PC-9 (cell line): ENCODE results near the gene ANO2. TPM values are rescaled to one million over a fixed set of nuclear protein-coding genes. Genes with fewer than 3 reads are reported as not detected.

Experiments used
- BruUV-seq: library from RNA; stranded (reverse); fragments of 400-500 nt; replicated peaks from 2 replicates; lab custom pipeline; 2021; lab: Mats Ljungman, UMichigan
- CTCF ChIA-PET: fragments of 300-600 bp; sonication (Branson Sonifier 250); formaldehyde crosslinking; loops from one replicate; lab custom pipeline; 2022; ENCODE audit warnings: antibody characterized with exemption; lab: Charles Lee
- POLR2A ChIA-PET: fragments of 300-600 bp; sonication (Branson Sonifier 250); formaldehyde crosslinking; loops from one replicate; lab custom pipeline; 2022; ENCODE audit warnings: antibody characterized with exemption; ENCODE audit not compliant: unreplicated experiment; lab: Charles Lee
- DNase-seq, 2 experiments: peaks; one replicate each; pipeline versions ENCODE4 v3.0.0 to v3.0.0-alpha.2; 2015 to 2022; ENCODE audit warnings: mixed read lengths in 1 of 2
- H2AFZ ChIP-seq: fragments of 200-600 bp; sonication (generic); 2 replicates; pipeline ENCODE4 v1.8.1; 2017; ENCODE audit warnings: antibody characterized with exemption
- H3F3A ChIP-seq: fragments of 200-600 bp; sonication (generic); 2 replicates; pipeline ENCODE4 v1.8.1; 2017; ENCODE audit warnings: antibody characterized with exemption, mild to moderate bottlenecking, low read depth; ENCODE audit not compliant: insufficient read depth
- H3K27ac ChIP-seq: fragments of 200-600 bp; sonication (generic); 2 replicates; pipeline ENCODE4 v1.6.1; 2016; ENCODE audit warnings: mixed run types
- H3K27me3 ChIP-seq: fragments of 200-600 bp; sonication (generic); 2 replicates; pipeline ENCODE4 v1.6.1; 2016; ENCODE audit warnings: low read depth, mixed run types; ENCODE audit not compliant: insufficient read depth
- H3K36me3 ChIP-seq: fragments of 200-600 bp; sonication (generic); 2 replicates; pipeline ENCODE4 v1.6.1; 2016; ENCODE audit warnings: low read depth, mixed run types
- H3K4me1 ChIP-seq: fragments of 200-600 bp; sonication (generic); replicated peaks from 2 replicates; pipeline ENCODE4 v1.6.1; 2016; ENCODE audit warnings: mixed run types; ENCODE audit not compliant: insufficient read depth
- H3K4me2 ChIP-seq: fragments of 200-600 bp; sonication (generic); 2 replicates; pipeline ENCODE4 v1.6.1; 2017; ENCODE audit warnings: mixed run types
- H3K4me3 ChIP-seq: fragments of 200-600 bp; sonication (generic); 2 replicates; pipeline ENCODE4 v1.6.1; 2016; ENCODE audit warnings: mixed run types
- H3K79me2 ChIP-seq: fragments of 200-600 bp; sonication (generic); 2 replicates; pipeline ENCODE4 v1.6.1; 2017; ENCODE audit warnings: low read depth, mixed run types
- H3K9me2 ChIP-seq: fragments of 200-600 bp; sonication (generic); 2 replicates; pipeline ENCODE4 v1.8.1; 2017; ENCODE audit warnings: mild to moderate bottlenecking; ENCODE audit not compliant: insufficient read depth
- H3K9me3 ChIP-seq: fragments of 200-600 bp; sonication (generic); 2 replicates; pipeline ENCODE4 v1.8.1; 2016; ENCODE audit warnings: low read depth; ENCODE audit not compliant: insufficient read depth
- H4K20me1 ChIP-seq: fragments of 200-600 bp; sonication (generic); 2 replicates; pipeline ENCODE4 v1.8.1; 2017; ENCODE audit not compliant: insufficient read depth
- CTCF ChIP-seq: fragments of 200-600 bp; sonication (generic); conservative IDR thresholded peaks from 2 replicates; pipeline ENCODE4 v1.6.1; 2017; ENCODE audit warnings: mixed run types, antibody characterized with exemption, mild to moderate bottlenecking, moderate library complexity
- EZH2 ChIP-seq: fragments of 200-600 bp; sonication (generic); IDR thresholded peaks from 2 replicates; pipeline ENCODE4 v1.8.0; 2017; ENCODE audit warnings: antibody characterized with exemption, low read depth
- intact Hi-C: fragments of 100-400 bp; cut with micrococcal nuclease; formaldehyde crosslinking; loops from one replicate; pipeline ENCODE4 v1.10.0; 2022; ENCODE audit not compliant: unreplicated experiment
- total RNA-seq: library from RNA; stranded (reverse); gene quantifications from 2 replicates; pipeline ENCODE4 v1.2.3, GENCODE V29; 2021

Gene ANO2
- total RNA-seq, 1 experiment from 2014 or later = not detected

DNA sequence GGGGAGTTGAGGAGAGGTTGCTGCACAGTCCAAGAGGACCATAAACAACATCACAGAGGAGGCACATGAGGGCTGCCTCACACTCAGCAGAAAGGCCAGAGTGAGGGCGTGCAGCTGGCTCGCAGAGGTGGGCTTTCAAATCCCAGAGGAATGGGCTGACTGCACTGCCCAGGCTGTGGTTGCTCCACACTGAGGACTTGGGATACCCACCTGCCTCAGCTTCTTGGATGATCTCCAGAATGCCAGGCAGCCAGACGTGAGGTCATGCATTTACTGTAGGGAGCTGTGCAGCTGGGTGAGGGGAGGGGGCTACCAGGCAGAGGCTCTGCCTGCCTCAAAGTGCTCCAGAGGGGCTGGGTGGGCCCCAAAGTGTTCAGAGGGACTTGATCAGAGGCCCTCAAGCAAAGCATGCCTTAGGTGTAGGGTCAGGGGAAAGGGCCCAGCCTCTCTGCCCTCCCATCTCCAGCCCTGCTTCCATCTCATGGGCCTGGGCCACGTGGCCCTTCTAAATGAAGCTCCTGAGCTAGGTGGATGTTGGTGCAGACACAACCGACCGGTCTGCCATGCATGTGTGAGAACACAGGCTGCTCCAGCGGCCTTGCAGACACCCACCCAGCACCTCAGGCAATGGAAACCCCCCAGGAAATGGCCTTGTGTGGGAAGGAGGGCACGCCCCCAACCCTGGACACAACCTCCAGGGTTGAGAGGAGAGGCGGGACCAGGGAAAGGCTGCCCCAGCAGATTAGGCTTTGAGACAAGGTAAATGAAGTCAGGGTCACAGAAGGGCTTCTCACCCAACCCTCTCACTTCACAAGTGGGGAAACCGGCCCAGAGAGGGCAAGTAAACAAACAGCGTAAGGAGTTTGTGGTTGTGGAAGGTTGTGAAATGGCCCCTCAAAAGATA lies 422.4 kb downstream of the ANO2 start:
- TF ChIP-seq CTCF (no peak), EZH2 (no peak)
- H4K20me1 ChIP-seq = no peaks in the 10 kb centered on the region
- no peaks in the 10 kb centered on the region for H3K36me3 ChIP-seq
- peaks cover 87% of the 10 kb centered on the region for H3K27me3 ChIP-seq
- no peak overlapping the region for H3K27ac ChIP-seq
- BruUV-seq = no TSS peak
- H3K4me1 ChIP-seq = no peaks in the 10 kb centered on the region
- CTCF ChIA-PET = no interaction called here
- intact Hi-C loops = no loop called here
- no peaks in the 10 kb centered on the region for H3K9me3 ChIP-seq
- POLR2A ChIA-PET = no interaction called here
- no peak overlapping the region for H3K4me2 ChIP-seq
- H3K9me2 ChIP-seq = no peaks in the 10 kb centered on the region
- H3K79me2 ChIP-seq = no peaks in the 10 kb centered on the region
- no peak overlapping the region for H3K4me3 ChIP-seq
- DNase-seq = no peak
- H3F3A ChIP-seq = no peaks in the 10 kb centered on the region
- H2AFZ ChIP-seq = no peak overlapping the region

DNA sequence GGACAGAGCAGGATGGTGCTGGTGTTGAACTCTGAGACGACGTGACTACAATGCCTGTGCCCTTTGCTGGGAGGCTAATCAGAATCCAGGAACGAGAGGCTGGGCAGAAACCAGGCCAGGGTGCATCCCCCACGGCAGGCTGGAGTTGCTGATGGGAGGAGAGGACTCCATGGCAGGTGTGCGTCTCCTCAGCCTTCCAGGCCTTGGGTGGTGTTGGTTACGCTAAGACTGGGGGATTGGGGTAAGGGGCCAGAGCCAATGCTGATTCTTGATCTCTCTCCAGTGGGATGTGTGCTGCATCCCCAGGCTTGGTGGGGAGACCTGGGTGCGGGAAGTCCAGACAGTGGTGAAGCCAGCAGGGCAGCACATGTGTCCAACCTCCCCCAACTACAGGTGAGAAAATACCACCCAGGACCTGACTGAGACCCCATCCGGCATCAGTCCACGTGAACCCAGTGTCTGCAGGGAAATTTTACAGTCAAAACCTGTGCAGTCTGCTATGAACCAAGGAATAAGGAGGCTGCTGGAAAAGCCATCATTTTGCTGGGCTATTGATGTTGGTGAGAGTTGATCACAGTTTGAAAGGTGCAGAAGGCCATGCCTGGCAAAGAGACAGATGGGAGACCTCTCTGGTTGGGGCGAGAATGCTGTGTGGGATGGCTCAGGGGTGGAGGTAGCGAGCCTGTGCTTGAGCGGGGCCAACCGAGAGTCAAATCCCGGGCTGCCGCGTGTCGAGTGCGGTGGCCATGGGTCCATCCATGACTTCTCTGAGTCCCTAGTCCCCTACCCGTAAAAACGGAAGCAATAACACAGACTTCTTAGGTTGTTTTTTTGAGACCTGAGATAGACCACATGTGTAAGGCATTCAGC lies 423.4 kb downstream of the ANO2 start:
- Histone ChIP-seq H3K4me3 (no peak overlapping the region), H3K9me2 (no peaks in the 10 kb centered on the region), H3K9me3 (no peaks in the 10 kb centered on the region), H3K4me2 (no peak overlapping the region), H3K79me2 (no peaks in the 10 kb centered on the region), H3K36me3 (no peaks in the 10 kb centered on the region), H4K20me1 (no peaks in the 10 kb centered on the region), H3K4me1 (no peaks in the 10 kb centered on the region), H3F3A (no peaks in the 10 kb centered on the region), H2AFZ (no peak overlapping the region), H3K27ac (no peak overlapping the region), H3K27me3 (peaks cover 95% of the 10 kb centered on the region)
- ChIA-PET POLR2A (no interaction called here), CTCF (no interaction called here)
- BruUV-seq = no TSS peak
- no peak for DNase-seq
- intact Hi-C loops = no loop called here
- TF ChIP-seq EZH2 (no peak), CTCF (no peak)

DNA sequence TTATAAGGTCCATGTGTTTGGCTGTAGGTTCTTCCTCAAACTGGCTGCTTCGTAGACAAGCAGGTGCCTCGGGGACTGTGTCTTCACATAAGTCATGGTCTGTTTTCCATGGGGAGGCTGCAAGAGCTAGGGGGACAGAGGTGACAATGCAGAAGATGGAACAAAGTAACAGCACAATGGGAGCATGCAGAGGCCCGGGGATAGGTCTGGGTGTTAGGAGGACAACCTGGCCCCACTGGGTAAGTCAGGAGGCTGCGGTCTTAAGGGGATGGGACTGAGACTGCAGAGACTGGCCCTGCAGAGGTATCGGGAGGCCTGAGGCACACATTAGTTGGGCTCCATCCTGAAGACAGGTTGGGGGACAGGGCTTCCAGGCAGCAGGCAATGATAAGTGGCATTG lies 424.2 kb downstream of the ANO2 start:
- Histone ChIP-seq H3K9me3 (no peaks in the 10 kb centered on the region), H3K4me1 (no peaks in the 10 kb centered on the region), H3K36me3 (no peaks in the 10 kb centered on the region), H3K27me3 (peaks cover 94% of the 10 kb centered on the region), H3K4me3 (no peak overlapping the region), H4K20me1 (no peaks in the 10 kb centered on the region), H2AFZ (no peak overlapping the region), H3K79me2 (no peaks in the 10 kb centered on the region), H3K27ac (no peak overlapping the region), H3F3A (no peaks in the 10 kb centered on the region), H3K9me2 (no peaks in the 10 kb centered on the region), H3K4me2 (no peak overlapping the region)
- no peak for TF ChIP-seq EZH2
- no peak for TF ChIP-seq CTCF
- BruUV-seq = no TSS peak
- intact Hi-C loops = no loop called here
- POLR2A ChIA-PET = no interaction called here
- CTCF ChIA-PET = no interaction called here
- no peak for DNase-seq
